HG03135 (cell line): ENCODE data around the gene MNX1.
A peak's percentile ranks its signal among the peaks of the same experiment; 100 is the strongest.

Experiments used
- ATAC-seq: cut with Tn5 transposase; IDR thresholded peaks from one replicate; pipeline ENCODE4 v1.9.1; 2021; ENCODE audit warnings: mild to moderate bottlenecking, moderate library complexity; ENCODE audit not compliant: unreplicated experiment

The MNX1 gene

DNA sequence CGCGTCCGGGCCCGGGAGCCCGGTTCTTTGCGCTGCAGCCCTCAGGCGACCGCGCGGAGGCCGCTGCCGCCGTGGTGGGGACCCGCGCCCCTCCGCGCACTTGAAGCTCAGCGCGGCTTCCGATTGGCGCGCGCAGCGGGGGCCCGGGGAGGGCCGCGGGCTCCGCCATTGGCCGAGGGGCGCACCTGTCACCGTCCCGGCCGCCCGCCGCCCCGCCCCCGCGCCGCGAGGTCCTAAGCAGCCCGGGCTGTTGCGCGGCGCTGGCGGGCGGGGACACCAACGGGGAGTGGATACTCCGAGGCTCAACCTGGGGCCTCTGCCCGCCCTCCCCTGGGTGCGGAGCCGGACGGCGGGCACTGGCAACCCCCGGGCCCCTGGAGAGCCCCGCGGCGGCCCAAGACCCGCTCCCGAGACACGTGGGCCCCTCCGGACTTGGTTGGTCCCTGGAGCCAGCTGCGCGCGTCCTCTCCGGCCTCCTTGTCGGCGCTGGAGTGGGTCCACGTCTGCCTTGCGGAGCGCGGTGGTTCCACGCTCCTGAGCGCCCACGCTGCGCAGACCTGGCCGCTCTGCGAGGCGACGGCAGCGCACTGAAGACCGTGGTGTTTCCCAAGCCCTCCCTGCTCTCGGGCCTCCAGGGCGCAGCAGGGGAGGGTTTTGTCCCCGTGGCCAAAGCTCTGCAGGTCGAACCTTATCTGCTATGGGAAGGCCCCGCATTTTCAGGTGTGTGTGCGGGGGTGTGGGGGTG lies at the start of gene MNX1:
MNX1 (minus strand) TSS at position 76 of the 745 bp plus-strand sequence. CDS start 313 bp downstream, outside the sequence.
- peak; percentile 65 for ATAC-seq

DNA sequence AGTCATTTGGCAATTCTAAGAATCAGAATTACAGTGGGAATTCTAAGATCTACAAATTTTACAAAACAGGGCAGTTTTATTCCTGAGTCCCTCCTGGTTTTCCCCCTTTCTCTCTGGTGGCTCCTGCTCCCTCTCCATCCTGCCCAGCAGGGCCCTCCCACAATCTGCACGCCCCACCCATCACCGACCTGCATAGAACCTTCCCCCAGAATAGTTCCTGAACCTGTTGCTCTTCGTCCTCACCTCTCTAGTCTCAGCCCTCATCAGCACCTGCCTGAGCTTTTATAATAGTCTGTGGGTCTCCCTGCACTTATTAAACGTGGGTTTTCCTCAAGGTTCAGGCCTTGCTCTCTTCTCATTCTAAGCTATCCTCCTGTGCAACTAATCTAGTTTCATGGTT lies 49.1 kb upstream of the MNX1 start:
- ATAC-seq = no peak

DNA sequence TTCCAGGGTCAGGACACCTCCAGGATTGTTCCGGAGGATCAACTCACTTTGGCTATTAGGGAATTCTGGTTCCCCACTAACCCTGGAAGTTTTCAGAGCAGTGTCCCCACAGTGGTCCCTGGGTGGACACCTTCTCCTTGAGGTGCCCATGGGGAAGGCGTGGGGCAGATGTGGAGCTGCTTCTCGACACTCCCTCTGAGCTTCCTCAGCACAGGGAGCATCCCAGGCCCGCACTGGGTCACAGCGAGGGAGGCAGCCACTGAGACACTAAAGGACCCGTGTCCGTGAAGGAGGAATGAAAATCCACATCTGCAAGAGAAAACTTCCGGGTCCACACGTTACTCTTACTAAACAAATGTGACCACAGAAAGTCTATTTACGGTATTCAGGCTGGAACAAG lies 48.2 kb upstream of the MNX1 start:
- no peak for ATAC-seq

DNA sequence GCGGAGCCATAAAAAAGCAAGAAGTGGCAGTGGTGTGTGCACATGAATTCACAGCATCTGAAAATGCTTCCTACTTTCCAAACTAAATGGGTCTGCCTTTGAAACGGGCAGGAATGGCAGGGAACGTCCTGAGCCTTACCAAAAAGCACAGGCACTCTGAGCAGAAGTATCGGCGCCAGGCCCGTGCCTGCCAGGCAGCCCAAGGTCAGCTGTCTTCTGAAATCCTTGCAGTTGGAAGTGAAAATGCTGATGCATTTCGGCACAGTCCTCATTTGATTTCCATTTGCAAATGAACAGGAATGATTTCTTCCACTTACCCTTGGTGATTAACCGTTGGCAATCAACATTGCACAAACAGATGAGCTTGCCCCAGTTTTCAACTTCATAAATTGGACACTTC lies 47.6 kb upstream of the MNX1 start:
- ATAC-seq = no peak

DNA sequence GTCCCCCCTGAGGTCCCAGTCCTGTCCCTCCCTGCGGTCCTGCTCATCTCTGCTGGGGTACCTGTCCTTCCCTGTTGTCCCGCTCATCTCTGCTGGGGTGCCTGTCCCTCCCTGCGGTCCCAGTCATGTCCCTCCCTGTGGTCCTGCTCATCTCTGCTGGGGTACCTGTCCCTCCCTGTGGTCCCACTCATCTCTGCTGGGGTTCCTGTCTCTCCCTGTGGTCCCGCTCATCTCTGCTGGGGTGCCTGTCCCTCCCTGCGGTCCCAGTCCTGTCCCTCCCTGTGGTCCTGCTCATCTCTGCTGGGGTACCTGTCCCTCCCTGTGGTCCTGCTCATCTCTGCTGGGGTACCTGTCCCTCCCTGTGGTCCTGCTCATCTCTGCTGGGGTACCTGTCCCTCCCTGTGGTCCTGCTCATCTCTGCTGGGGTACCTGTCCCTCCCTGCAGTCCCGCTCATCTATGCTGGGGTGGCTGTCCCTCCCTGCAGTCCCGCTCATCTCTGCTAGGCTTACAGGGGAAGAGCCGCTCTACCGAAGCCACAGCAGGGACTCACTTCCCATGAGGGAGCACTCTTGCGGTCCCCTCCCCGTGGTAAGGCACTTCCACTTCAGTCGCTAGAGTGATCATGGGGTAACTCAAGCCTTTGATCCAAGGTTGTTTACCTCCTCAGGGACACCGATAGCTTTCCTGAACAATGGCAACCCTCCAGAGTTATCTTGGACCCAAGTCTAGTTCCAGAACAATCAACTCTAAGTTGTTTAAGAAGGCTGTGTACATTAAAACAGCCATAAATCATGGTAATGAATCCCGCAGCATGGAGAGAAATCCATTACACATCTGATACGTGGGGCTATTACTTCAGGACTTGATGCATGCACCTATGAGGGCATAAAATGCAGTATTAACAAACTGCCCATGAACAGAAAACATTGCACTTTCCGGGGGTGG lies 46.8 kb upstream of the MNX1 start:
- ATAC-seq = no peak

DNA sequence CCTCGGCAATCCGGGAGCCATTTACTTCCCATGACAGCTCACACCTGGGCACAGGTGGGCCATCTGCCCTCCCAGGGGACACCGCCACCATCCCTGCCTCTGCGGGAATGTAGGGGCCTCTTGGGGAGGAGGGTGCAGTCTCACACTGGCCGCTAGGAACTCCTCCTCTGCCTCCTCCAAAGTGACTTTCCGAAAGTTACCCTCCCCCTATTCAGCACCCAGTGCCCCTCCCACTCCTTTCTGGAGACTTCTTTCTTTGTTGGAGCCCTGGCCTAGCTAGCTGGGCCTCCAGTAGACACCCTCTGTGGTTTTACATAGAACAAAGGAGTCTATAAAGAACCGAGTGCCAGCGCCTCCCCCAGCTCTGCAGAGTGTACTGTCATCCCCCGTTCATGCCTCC lies 45.8 kb upstream of the MNX1 start:
- ATAC-seq = no peak

DNA sequence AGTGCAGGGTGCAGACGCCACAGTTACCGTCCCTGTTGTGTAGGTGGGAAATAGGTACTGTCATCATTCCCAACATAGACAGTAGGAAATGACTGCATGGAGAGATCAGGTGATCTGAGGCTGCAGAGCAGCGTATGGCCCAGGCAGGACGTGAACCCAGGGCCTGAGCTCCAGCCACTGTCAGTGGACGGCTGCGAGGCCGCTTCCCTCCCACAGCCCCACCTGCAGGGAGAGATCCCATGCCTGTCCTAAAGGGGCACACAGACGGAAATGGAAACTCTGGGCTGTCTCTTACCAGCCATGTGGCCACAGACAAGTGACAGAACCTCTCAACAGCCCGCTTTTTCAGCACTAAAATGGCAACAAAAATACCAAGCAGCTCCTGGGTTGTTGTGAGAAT lies 44.5 kb upstream of the MNX1 start:
- ATAC-seq = no peak

DNA sequence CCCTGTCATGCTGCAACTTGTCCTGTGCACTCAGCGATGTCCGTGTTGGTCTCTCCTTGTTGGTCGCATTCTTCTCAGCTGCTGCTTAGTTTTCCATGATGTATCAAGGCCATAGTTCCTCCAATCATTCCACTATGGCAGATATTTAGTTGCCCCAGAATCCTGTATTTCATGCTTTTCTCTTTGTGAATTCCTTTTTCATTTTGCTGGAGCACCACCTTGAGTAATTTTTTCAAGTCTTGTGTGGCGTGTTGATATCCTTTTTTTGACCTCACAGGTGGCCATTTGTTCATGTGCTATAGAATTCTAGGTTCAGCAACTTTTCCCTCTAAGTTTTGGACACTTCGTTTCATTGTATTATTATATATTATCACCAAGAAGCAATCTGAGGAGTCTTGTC lies 42.7 kb upstream of the MNX1 start:
- no peak for ATAC-seq

DNA sequence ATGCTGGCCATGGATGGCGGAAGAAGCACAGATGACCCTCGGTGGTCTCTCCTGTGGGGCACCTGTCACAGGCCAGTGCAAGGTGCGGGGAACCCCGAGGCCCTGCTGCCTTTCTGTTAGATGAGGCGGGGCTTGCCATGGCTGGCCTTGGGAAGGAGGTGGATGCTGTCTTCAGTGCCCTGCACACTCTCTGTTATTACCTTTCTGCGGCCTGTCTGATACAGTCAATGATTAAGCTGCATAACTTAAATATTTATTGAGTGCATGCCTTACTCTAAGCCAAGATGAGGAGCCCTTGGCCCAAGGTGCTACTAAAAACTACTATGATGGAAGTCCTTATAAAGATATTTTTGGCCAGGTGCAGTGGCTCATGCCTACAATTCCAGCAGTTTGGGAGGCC lies 36.7 kb upstream of the MNX1 start:
- no peak for ATAC-seq

DNA sequence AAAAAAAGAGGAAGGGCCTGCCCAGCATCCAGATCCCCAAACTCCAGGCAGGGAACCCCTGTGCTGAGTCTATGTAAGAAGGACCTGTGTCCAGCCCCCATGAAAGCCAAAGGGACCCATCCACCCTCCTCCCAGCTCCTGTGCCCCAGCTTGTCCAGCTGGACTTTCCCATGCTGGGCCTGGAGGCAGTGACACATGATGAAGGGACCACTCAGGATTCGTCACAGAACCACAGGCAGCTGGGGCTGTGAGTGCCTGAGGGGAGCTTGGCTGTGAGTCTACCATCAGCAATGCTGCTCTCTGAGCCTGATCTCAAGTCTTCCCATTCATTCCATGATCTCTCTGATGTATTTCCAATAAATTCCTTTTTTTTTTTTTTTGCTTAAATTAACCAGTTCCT lies 36.2 kb upstream of the MNX1 start:
- no peak for ATAC-seq

DNA sequence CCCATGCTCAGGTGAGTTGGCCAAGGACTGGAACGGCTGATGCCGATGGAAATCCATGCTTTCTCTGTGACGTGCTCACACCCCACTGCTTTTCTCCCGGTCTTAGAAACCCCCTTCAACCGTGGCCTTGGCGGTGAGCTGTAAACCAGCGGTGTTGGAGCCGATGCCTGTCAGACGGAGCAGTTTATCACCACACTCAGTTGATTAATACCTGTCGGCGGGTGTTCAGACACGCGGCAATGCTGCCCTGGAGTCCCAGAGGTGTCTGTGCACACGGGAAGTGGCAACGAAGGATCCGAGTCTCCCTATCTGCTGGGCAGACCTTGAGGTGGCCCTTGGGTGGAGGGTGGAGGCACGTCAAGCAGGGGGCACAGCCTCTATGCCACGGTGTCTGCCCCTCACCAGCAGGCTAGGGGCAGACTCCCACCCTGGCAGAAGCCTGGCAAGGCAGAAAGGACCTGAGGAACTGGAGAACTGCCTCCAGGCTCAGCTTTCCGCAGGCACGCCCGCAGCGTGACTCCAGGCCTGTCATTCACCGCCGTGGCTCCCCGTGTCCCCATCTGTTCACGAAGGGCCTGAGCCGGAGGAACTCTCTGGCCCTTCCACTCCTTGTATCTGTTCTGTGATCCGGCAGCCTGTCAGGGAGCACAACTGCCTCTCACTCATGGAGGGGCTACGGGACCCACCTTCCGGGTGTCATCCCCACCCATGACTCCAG lies 34.6 kb upstream of the MNX1 start:
- ATAC-seq = no peak

DNA sequence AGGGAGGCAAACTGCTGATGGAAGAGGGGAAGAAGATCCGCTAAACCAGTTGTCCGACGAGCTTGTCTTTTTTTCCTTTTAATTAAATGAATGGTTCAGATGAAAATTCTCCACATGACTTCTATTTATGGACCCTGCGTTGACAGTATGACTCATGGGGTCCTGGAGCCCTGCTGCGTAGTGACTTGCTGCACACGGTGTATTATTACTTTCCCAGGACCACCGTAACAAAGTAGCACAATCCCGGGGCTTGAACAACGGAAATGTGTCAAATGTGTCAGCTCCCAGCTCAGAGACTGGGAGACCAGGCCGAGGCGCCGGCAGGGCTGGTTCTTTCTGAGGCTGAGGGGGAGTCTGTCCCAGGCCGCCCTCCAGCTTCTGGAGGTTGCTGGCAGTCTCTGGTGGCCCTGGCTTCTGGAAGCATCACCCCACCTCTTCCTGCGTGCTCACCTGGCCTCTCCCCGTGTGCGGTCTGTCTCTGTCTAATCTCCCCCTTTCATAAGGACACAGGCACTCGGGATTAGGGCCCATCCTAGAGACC lies 33.8 kb upstream of the MNX1 start:
- ATAC-seq = no peak

DNA sequence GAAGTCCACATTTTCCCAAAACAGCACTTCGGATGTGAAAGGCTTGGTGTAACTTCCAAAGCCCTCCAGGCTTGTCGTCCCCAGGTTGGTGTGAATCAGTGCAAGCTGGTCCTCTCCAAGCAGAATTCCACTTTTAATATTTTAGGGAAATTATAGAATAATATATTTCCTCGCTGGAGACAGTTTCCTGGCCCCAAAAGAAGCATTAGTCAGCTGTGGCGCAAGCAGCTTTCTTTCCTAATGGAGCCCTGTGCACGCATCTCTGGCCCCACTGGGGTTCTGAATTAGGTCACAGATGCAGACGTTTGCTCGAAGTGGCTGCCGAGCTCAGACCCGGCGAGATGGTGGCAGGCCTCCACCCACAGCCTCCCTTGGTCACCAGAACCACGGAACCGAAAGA lies 33.3 kb upstream of the MNX1 start:
- no peak for ATAC-seq

DNA sequence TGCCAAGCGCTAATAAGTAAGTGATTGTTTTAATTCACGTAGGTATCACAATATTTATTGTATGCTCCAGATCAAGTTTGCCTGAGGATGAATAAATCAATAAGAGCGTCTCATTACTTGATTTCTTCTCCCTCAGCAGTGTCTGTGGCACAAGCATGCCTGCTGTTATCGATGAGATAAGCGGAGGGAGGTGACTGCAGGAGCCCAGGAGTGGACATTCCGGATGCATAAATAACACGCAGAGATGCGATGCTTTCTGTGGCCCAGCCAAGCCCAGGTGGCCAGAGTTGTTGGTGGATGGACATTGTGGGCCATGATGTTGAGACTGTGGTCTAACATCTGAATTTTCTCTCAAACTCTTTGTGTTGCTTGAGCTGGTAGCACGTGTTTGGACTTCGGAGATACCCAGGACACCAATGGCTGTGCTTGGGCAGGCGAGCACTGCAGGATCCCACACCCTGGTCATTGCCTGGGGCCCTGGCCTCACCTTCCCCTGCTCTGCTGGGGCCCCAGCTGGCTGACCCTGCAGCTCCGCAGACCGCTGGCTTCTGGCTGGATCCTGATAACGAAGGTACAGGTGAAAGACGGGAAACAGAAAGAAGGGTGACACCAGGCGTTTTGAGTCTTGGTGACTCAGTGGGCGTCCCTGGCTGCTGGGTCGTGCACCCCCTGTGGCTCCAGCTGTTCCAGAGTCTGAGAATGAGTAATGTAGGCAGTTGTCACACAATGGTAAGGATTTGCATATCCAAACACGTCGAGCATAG lies 31.2 kb upstream of the MNX1 start:
- ATAC-seq = no peak

DNA sequence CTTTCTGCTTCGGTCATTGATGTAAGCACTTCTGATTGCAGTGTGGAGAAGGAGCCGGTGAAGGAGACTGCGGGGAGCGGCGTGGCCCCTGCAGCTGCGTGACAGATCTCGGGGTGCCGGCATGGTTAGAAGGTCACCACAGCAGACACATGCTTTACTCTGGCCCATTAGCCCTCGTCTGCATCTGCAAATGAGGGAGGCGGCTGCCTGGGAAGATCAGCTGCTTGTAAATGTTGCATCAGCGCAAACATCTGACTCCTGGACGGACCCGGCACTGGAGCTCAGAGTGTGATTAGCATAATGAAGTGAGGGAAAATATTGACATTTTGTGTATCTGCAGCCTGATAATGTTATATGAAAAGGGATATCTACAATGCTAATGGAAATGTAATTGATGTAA lies 30.5 kb upstream of the MNX1 start:
- no peak for ATAC-seq

DNA sequence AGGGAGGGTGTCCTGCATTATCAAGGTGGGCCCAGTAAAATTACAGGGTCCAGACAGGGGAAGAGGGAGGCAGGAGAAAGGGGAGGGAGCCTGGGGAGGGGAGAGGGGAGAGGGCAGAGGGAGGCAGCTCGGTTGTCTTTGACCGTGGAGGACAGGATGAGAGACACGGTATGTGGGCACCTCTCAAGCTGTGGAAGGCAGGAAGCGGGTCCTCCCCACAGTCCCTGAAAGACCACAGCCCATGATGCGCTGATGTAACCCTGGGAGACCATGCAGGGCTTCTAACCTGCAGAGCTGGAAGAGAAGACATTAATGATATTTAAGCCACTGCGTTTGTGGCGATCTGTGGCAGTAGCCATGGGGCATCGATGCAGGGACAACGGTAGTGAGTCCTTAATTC lies 27.2 kb upstream of the MNX1 start:
- ATAC-seq = no peak

DNA sequence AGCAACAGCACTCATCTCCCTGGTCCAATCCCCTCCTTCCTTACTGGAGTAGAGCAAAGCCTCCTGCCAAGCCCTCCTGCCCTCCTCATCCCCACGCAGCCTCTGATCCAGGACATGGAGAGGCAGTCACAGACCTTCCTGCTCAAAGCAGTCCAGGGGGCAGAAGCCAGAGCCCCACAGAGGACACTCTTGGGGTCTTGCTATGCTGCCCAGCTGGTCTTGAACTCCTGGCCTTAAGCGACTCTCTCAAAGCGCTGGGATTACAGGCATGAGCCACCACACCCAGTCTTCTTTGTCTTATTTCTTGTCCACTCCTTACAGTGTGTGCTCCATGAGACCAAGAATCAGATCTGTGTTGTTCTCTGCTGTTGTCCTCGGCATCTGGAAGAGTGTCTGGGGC lies 26.6 kb upstream of the MNX1 start:
- ATAC-seq = no peak

DNA sequence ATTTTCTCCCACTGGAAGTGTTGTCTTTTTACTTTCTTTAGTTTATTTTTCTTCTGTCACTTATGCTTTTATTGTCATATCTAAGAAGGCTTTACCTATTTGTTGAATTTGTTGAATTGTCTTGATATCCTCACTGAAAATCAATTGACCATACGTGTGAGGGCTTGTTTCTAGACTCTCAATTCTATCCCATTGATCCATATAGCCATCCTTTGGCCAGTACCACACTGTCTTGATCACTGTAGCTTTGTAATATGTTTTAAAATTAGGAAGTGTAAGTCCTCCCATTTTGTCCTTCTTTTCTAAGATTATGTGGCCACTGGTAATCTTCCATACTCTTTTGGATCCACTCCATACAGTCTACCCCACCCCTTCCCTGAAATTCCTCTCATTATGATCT lies 25.5 kb upstream of the MNX1 start:
- no peak for ATAC-seq

DNA sequence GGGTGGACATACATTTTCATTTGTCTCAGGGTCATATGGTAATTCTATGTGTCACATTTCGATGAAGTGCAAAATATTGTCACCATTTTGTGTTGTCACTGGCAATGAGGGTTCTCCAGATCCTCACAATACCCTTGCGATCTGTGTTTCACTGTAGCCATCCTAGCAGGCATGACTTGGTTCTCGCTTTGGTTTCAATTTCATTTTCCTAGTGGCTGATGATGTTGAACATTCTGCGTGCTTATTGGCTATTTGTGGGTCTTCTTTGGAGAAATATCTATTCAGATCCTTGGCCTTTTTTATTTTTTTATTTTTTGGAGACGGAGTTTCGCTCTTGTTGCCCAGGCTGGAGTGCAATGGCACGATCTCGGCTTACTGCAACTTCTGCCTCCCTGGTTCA lies 24.8 kb upstream of the MNX1 start:
- ATAC-seq = no peak
